ENCODE data around the gene ATP2A1.

The ATP2A1 gene

GRCh38 chr16:28950648-28951409, 72.5 kb downstream of the ATP2A1 start, which contains the start of gene NFATC2IP:
TSS of gene NFATC2IP (plus strand) at chr16:28950937. CDS start at chr16:28951012, 75 bp downstream.
- Histone ChIP-seq H3K27ac (ENCODE audit: low read depth, low read length) (peak within 1 kb of the TSS; percentile 66), H3K9me3 (ENCODE audit: control insufficient read depth in 1 of 2, low read length in 2 of 2) (no peaks in the 10 kb centered on the region), H3K9ac (ENCODE audit: low read depth in 1 of 2, low read length in 2 of 2) (peak within 1 kb of the TSS; percentile 71 to 85), H3K4me1 (ENCODE audit: control insufficient read depth in 1 of 2, insufficient read depth in 2 of 2, low read length in 2 of 2) (peaks cover 14 to 16% of the 10 kb centered on the region in 2 donors), H3K36me3 (ENCODE audit: control insufficient read depth in 1 of 2, insufficient read depth in 2 of 2, low read length in 2 of 2) (peaks cover 10 to 24% of the 10 kb centered on the region in 2 donors), H3K27me3 (ENCODE audit: control insufficient read depth in 1 of 2, insufficient read depth in 2 of 2, low read length in 2 of 2) (no peaks in the 10 kb centered on the region), H3K4me3 (ENCODE audit: low read depth in 1 of 2, low read length in 2 of 2) (peak within 1 kb of the TSS; percentile 76 to 87)

DNA sequence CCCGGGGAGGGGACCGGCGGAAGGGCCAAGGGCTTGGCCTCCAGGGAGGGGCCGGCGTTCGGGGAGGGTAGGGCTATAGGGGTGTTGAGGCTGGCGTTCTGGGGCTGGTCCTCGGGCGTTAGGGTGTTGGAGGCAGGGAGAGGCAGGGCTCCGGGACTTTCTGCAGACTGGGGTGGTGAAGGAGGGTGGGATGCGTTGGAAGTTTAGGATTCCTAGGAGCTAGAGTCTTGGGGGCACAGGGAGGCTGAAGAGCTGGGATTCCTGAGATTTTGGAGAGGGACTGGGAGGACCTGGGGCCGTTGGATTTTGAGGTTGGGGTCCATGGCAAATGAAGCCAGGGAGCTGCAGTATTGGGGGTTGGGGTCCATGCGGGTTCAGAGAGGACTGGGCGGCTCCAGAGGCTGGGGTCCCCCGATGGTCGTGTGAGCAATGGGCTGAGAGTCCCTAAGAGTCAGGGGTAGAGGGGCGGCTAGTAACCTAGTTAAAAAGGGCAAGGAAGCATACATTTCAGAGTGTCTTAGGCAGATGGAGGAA, 73.2 kb downstream of the ATP2A1 start:
- Histone ChIP-seq H3K9me3 (ENCODE audit: control insufficient read depth in 1 of 2, low read length in 2 of 2) (no peaks in the 10 kb centered on the region), H3K9ac (ENCODE audit: low read depth in 1 of 2, low read length in 2 of 2) (peak overlapping the region; percentile 71 to 85), H3K27ac (ENCODE audit: low read depth, low read length) (peak overlapping the region; percentile 66), H3K27me3 (ENCODE audit: control insufficient read depth in 1 of 2, insufficient read depth in 2 of 2, low read length in 2 of 2) (no peaks in the 10 kb centered on the region), H3K36me3 (ENCODE audit: control insufficient read depth in 1 of 2, insufficient read depth in 2 of 2, low read length in 2 of 2) (peaks cover 17 to 31% of the 10 kb centered on the region in 2 donors), H3K4me1 (ENCODE audit: control insufficient read depth in 1 of 2, insufficient read depth in 2 of 2, low read length in 2 of 2) (peaks cover 14 to 15% of the 10 kb centered on the region in 2 donors), H3K4me3 (ENCODE audit: low read depth in 1 of 2, low read length in 2 of 2) (peak overlapping the region; percentile 76 to 87)

Data from duodenal mucosa (tissue), 2 donors.